Neural progenitor cell (in vitro differentiated cells): ENCODE results near the gene RNFT2.

Experiments used
- EZH2 ChIP-seq: fragments of 200-600 bp; sonication (generic); IDR thresholded peaks from 2 replicates; pipeline ENCODE4 v1.6.1; 2017; ENCODE audit warnings: antibody characterized with exemption, mild to moderate bottlenecking, moderate library complexity
- TF ChIP-seq, protein P1 (sequence below): fragments of 200-600 bp; sonication (generic); IDR thresholded peaks from 2 replicates; pipeline ENCODE4 v1.5.1; 2017; ENCODE audit warnings: antibody characterized with exemption, mild to moderate bottlenecking

GRCh38 chr12:116880817-116881324, 142.8 kb downstream of the RNFT2 start:
- no peak for TF ChIP-seq EZH2
- TF ChIP-seq, protein P1, sequence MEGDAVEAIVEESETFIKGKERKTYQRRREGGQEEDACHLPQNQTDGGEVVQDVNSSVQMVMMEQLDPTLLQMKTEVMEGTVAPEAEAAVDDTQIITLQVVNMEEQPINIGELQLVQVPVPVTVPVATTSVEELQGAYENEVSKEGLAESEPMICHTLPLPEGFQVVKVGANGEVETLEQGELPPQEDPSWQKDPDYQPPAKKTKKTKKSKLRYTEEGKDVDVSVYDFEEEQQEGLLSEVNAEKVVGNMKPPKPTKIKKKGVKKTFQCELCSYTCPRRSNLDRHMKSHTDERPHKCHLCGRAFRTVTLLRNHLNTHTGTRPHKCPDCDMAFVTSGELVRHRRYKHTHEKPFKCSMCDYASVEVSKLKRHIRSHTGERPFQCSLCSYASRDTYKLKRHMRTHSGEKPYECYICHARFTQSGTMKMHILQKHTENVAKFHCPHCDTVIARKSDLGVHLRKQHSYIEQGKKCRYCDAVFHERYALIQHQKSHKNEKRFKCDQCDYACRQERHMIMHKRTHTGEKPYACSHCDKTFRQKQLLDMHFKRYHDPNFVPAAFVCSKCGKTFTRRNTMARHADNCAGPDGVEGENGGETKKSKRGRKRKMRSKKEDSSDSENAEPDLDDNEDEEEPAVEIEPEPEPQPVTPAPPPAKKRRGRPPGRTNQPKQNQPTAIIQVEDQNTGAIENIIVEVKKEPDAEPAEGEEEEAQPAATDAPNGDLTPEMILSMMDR, result no peak
